BLaER1 (cell line): ENCODE measurements around the gene IL17RA.
A peak's percentile ranks its signal among the peaks of the same experiment; 100 is the strongest.

Experiments used
- H3K27ac ChIP-seq: shearing (Covaris generic); formaldehyde crosslinking; 2 replicates; pipeline ENCODE4 v1.8.1; 2022
- H3K27me3 ChIP-seq: shearing (Covaris generic); formaldehyde crosslinking; 2 replicates; pipeline ENCODE4 v1.8.1; 2022
- H3K36me3 ChIP-seq: shearing (Covaris generic); formaldehyde crosslinking; 2 replicates; pipeline ENCODE4 v1.8.1; 2022
- H3K4me1 ChIP-seq: shearing (Covaris generic); formaldehyde crosslinking; 2 replicates; pipeline ENCODE4 v1.8.1; 2022
- H3K4me2 ChIP-seq: shearing (Covaris generic); formaldehyde crosslinking; 2 replicates; pipeline ENCODE4 v1.8.1; 2022
- H3K4me3 ChIP-seq: shearing (Covaris generic); formaldehyde crosslinking; 2 replicates; pipeline ENCODE4 v1.8.1; 2022
- H3K9ac ChIP-seq: shearing (Covaris generic); formaldehyde crosslinking; 2 replicates; pipeline ENCODE4 v1.8.1; 2022
- H3K9me3 ChIP-seq: shearing (Covaris generic); formaldehyde crosslinking; 2 replicates; pipeline ENCODE4 v1.8.1; 2022
- H4K20me1 ChIP-seq: shearing (Covaris generic); formaldehyde crosslinking; 2 replicates; pipeline ENCODE4 v1.8.1; 2022
- Cebpa-rat ChIP-seq: shearing (Covaris generic); IDR thresholded peaks from 2 replicates; pipeline ENCODE4 v1.8.1; 2022

IL17RA gene

DNA sequence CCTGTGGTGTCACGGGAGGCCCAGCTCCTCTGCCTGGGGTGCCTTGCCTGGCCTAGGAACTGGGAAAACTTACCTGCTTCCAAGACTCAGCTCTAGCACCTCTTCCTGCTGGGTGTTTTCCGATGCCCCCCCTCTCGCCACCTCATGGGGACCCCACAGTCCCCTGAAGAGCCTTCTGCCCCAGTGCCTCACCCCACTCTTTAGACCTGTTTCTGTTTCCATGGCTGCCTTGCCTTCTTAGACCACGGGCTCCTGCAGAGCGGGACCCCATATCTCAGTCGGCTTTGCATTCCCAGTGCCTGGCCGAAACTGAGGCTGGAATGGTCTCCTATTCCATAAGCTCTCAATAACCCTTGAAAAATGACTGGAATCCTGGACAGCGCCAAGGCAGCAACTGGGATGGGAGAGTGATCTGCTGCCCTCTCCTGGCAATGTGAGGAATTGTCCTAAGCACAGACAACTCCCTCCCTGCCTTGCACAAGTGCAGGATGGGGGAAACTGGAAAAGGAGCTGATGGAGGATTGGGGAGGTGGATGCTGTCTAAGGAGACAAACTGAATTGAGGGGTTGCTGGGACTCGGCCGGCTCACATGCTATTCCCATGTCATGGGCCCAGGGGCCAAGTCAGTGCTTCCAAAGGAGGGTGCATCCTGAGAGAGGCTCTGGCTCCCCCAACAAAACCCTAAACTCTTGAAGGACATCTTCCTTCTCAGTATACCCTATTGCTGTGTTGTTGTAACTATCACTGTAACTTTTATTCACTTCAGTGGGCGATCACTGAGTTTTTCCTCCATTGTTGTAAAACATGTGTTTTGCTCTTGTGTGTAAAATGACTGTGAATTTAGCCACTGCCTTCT, 26.6 kb upstream of the IL17RA start:
- H3K4me3 ChIP-seq: no peak overlapping the region
- no peak for TF ChIP-seq Cebpa-rat
- no peak overlapping the region for H3K27ac ChIP-seq
- H3K27me3 ChIP-seq: no peaks in the 10 kb centered on the region
- peaks cover 16% of the 10 kb centered on the region for H3K4me1 ChIP-seq
- no peaks in the 10 kb centered on the region for H3K36me3 ChIP-seq
- H3K9ac ChIP-seq: no peak overlapping the region; the same call in 1 of the 2 replicates
- H3K4me2 ChIP-seq: no peak overlapping the region
- no peaks in the 10 kb centered on the region for H4K20me1 ChIP-seq
- H3K9me3 ChIP-seq: no peaks in the 10 kb centered on the region

DNA sequence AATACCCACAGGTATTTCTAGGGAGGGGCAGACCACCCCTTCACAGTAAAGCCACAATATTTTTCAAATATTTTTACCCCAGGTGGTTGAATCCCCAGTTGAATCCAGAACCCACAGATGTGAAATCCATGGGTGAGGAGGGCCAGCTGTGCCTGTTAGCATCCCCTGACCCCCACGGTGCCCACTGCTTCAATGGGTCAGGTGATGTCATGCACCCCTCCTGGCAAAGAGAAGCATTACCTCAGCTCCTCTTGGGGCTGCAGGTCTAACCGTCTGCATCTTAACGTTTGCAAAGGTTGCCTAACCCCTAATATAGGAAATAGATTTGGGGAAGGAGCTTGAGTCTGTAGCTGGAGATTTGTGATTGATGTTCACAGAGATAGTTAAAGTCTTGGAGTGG, 24.7 kb upstream of the IL17RA start:
- Histone ChIP-seq H3K9me3 (no peaks in the 10 kb centered on the region), H3K27me3 (no peaks in the 10 kb centered on the region), H3K9ac (no peak overlapping the region), H3K4me1 (peaks cover 23% of the 10 kb centered on the region), H4K20me1 (no peaks in the 10 kb centered on the region), H3K4me3 (no peak overlapping the region), H3K36me3 (no peaks in the 10 kb centered on the region), H3K27ac (no peak overlapping the region), H3K4me2 (no peak overlapping the region)
- TF ChIP-seq Cebpa-rat: no peak

DNA sequence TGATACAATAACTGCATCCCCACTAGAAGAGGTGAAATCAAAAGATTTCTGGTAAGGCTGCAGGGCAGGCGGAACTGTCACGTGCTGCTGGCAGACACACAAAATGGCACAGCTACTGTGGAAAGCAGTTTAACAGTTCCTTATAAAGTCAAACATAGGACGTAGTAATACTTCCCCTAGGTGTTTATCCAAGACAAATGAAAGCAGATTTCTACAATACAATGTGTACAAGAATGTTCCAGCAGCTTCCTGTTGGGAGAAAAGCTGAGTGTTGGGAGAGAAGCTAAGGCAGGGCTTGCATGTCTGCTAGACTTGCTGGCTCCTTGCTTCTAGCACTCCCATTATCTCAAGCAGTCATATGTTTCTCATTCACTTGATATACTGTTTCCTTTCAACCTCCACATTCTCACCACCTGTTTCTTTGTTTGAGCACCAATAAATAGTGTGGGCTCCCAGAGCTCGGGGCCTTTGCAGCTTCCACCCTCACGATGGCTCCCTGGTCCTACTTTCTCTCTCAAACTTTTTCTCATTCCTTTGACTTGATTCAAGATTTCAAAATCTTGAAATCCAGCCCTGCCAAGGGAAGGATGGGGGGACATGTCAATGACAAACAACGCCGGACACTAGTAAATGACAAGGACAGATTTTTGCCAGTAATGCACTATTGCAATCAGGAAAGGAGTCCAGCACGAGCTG, 21.2 kb upstream of the IL17RA start:
- peak overlapping the region; percentile 18; the same call in 1 of the 2 replicates for H3K4me2 ChIP-seq
- H3K9ac ChIP-seq: no peak overlapping the region
- H3K4me3 ChIP-seq: no peak overlapping the region
- TF ChIP-seq Cebpa-rat: no peak
- no peaks in the 10 kb centered on the region for H4K20me1 ChIP-seq
- no peak overlapping the region for H3K27ac ChIP-seq
- H3K4me1 ChIP-seq: peaks cover 32% of the 10 kb centered on the region
- H3K27me3 ChIP-seq: no peaks in the 10 kb centered on the region
- no peaks in the 10 kb centered on the region for H3K9me3 ChIP-seq
- H3K36me3 ChIP-seq: no peaks in the 10 kb centered on the region

DNA sequence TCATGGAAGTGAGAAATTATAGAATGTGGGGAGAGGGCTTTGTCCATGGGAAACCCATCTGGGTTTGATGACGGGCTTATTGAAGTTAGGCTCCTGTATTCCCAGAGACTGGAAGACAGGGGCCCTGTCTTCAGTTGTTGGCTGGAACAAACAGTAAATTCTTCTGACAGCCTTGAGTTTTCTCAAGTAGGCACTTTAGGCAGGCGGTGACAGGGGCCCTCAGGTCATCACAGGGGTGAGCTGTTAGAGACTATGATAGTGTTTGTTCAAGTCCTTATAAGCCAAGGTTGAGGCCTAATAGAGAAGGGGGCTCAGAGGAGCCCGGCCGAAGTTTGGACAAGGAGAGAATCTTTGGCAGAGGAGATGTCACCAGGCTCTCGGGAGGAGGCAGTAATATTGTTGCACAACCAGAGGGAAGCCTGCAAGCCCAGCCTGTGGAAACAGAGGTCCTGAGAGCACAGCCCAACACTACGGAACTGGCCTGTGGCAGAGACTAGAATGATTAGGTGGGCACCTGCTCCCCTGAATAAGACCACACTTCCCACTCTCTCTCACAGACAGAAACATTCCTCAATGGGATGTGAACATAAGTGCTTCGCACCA, 20.2 kb upstream of the IL17RA start:
- Histone ChIP-seq H3K4me3 (no peak overlapping the region), H3K9me3 (no peaks in the 10 kb centered on the region), H3K36me3 (no peaks in the 10 kb centered on the region), H3K4me1 (peaks cover 32% of the 10 kb centered on the region), H3K27ac (no peak overlapping the region), H3K9ac (no peak overlapping the region), H4K20me1 (no peaks in the 10 kb centered on the region), H3K27me3 (no peaks in the 10 kb centered on the region), H3K4me2 (no peak overlapping the region)
- no peak for TF ChIP-seq Cebpa-rat

DNA sequence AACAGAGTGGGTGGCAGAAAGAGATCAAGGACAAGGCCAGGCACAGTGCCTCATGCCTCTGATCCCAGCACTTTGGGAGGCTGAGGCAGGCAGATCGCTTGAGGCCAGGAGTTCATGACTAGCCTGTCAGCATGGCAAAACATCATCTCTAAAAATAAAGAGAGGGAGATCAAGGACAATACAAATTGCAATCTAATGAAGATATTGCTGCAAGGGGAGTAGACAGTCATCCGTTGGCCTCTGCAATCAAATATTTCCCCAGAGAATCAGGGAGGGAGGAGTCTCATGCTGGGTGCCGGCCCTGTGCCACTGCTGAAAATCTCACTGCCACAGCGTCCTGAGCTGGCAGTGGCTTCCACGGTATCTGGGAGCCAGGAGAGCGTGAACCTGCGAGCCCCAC, 19.4 kb upstream of the IL17RA start:
- Histone ChIP-seq H4K20me1 (no peaks in the 10 kb centered on the region), H3K4me1 (peaks cover 32% of the 10 kb centered on the region), H3K4me2 (peak overlapping the region; percentile 45), H3K36me3 (no peaks in the 10 kb centered on the region), H3K27me3 (no peaks in the 10 kb centered on the region), H3K27ac (no peak overlapping the region), H3K9ac (no peak overlapping the region), H3K9me3 (no peaks in the 10 kb centered on the region), H3K4me3 (no peak overlapping the region)
- TF ChIP-seq Cebpa-rat: no peak

DNA sequence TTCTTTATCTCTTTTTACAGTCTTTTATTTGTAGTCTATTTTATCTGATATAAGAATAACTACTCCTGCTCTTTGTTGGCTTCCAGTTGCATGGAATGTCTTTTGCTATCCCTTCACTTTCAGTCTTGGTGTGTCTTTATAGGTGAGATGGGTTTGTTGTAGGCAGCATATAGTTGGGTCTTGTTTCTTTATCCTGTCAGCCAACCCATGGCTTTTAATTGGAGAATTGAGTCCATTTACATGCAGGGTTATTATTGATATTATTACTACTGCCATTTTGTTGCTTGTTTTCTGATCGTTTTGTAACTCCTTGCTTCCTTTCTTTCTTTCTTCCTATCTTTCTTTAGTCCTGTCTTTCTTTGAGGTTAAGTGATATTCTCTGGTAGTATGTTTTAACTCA, 11.9 kb upstream of the IL17RA start:
- Histone ChIP-seq H3K4me3 (no peak overlapping the region), H3K4me1 (peaks cover 13% of the 10 kb centered on the region), H3K9ac (no peak overlapping the region), H3K4me2 (no peak overlapping the region), H3K9me3 (no peaks in the 10 kb centered on the region), H3K27ac (no peak overlapping the region), H3K36me3 (no peaks in the 10 kb centered on the region), H3K27me3 (no peaks in the 10 kb centered on the region), H4K20me1 (no peaks in the 10 kb centered on the region)
- TF ChIP-seq Cebpa-rat: no peak

DNA sequence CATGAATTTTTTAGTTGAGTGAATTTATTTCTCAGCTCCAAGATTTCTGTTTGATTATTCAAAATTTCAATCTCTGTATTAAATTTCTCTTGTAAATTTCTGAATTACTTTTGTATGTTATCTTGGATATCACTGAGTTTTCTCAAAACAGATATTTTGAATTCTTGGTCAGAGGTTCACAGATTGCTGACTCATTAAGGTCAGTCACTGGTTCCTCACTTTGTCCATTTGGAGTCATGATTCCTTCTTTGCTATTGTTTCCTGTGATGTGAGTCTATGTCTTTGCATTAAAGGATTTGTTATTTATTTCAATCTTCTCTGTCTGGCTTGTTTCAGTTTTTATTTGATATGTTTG, 10.2 kb upstream of the IL17RA start:
- Histone ChIP-seq H3K36me3 (no peaks in the 10 kb centered on the region), H3K9ac (no peak overlapping the region), H3K4me3 (no peak overlapping the region), H4K20me1 (no peaks in the 10 kb centered on the region), H3K4me1 (peaks cover 13% of the 10 kb centered on the region), H3K9me3 (no peaks in the 10 kb centered on the region), H3K4me2 (no peak overlapping the region), H3K27me3 (no peaks in the 10 kb centered on the region), H3K27ac (no peak overlapping the region)
- TF ChIP-seq Cebpa-rat: no peak

DNA sequence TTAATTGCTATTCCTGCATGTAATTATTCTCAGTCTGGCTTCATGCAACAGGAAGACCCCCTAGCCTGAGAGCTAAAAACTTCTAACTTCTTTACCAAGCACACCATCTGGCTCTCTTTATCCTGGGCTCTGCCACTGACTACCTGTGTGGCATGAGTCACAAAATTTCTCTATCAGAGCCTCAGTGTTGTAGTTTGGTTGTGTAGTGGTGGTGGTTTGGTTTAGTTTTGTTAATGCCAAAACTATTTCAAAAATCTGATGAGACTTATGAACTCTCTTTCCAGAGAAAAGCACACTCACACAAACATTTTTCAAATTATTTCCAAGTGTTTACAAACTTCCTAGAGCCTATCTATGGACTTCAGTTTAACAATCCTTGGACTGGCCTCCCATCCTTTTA, 7.5 kb upstream of the IL17RA start:
- peaks cover 13% of the 10 kb centered on the region for H3K4me1 ChIP-seq
- no peak overlapping the region for H3K27ac ChIP-seq
- no peaks in the 10 kb centered on the region for H3K36me3 ChIP-seq
- no peaks in the 10 kb centered on the region for H4K20me1 ChIP-seq
- H3K4me3 ChIP-seq: no peak overlapping the region
- H3K9me3 ChIP-seq: no peaks in the 10 kb centered on the region
- no peak overlapping the region for H3K4me2 ChIP-seq
- TF ChIP-seq Cebpa-rat: no peak
- H3K27me3 ChIP-seq: no peaks in the 10 kb centered on the region
- H3K9ac ChIP-seq: no peak overlapping the region

DNA sequence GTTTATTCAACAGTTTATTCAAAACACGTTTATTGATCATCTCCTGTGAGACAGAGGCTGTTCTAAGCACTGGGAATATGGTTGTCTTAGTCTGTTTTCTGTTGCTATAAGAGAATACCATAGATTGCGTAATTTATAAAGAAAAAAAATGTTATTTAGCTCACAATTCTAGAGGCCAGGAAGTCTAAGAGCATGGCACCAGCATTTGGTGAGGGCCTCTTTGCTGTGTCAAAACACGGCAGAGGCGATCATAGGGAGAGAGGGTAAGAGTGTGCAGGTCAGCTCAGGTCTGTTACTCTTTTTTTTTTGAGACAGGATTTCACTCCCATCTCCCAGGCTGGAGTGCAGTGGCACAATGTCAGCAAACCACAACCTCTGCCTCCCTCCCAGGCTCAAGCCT, 5.2 kb upstream of the IL17RA start:
- H4K20me1 ChIP-seq: no peaks in the 10 kb centered on the region
- no peak overlapping the region for H3K9ac ChIP-seq
- no peaks in the 10 kb centered on the region for H3K9me3 ChIP-seq
- TF ChIP-seq Cebpa-rat: peak; percentile 62
- no peak overlapping the region for H3K4me2 ChIP-seq
- no peaks in the 10 kb centered on the region for H3K36me3 ChIP-seq
- no peak overlapping the region for H3K27ac ChIP-seq
- peaks cover 23% of the 10 kb centered on the region for H3K4me1 ChIP-seq
- no peaks in the 10 kb centered on the region for H3K27me3 ChIP-seq
- no peak overlapping the region for H3K4me3 ChIP-seq

DNA sequence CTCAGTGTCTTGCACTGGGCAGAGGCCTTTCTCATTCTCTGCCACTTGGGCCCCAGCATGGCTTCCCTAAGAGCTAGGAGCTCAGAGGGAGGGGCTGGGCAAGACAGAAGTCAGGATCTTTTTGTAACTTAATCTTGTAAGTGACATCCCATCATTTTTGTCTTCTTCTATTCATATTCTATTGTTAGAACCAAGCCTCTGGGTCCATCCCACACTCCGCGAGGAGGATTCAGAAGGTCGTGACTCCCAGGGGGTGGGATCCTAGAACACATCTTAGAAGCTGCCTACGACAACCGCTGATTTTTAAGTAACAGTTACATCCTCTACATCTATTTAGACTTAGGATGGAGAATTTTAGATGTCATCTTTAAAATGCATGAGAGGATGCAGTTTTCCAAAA, 1.5 kb upstream of the IL17RA start:
- H4K20me1 ChIP-seq: peaks cover 28% of the 10 kb centered on the region
- no peak overlapping the region for H3K4me3 ChIP-seq
- peaks cover 39% of the 10 kb centered on the region for H3K4me1 ChIP-seq
- H3K4me2 ChIP-seq: no peak overlapping the region
- H3K27me3 ChIP-seq: no peaks in the 10 kb centered on the region
- no peak overlapping the region for H3K27ac ChIP-seq
- H3K9me3 ChIP-seq: no peaks in the 10 kb centered on the region
- H3K36me3 ChIP-seq: no peaks in the 10 kb centered on the region
- no peak for TF ChIP-seq Cebpa-rat
- H3K9ac ChIP-seq: no peak overlapping the region
